Nasal cavity respiratory epithelium epithelial cell of viscerocranial mucosa (primary cell): ENCODE results near the gene TMEM106A. TPM values are rescaled to one million over a fixed set of nuclear protein-coding genes. Genes with fewer than 3 reads are reported as not detected.

Source experiments
- total RNA-seq: library from RNA; depleted of rRNA; stranded (reverse); fragments of >200 nt; gene quantifications from 2 replicates; pipeline ENCODE4 v1.2.3, GENCODE V29; 2014

TMEM106A gene, protein sequence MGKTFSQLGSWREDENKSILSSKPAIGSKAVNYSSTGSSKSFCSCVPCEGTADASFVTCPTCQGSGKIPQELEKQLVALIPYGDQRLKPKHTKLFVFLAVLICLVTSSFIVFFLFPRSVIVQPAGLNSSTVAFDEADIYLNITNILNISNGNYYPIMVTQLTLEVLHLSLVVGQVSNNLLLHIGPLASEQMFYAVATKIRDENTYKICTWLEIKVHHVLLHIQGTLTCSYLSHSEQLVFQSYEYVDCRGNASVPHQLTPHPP
- total RNA-seq = 0.34 and 0.50 TPM in 2 replicates

DNA sequence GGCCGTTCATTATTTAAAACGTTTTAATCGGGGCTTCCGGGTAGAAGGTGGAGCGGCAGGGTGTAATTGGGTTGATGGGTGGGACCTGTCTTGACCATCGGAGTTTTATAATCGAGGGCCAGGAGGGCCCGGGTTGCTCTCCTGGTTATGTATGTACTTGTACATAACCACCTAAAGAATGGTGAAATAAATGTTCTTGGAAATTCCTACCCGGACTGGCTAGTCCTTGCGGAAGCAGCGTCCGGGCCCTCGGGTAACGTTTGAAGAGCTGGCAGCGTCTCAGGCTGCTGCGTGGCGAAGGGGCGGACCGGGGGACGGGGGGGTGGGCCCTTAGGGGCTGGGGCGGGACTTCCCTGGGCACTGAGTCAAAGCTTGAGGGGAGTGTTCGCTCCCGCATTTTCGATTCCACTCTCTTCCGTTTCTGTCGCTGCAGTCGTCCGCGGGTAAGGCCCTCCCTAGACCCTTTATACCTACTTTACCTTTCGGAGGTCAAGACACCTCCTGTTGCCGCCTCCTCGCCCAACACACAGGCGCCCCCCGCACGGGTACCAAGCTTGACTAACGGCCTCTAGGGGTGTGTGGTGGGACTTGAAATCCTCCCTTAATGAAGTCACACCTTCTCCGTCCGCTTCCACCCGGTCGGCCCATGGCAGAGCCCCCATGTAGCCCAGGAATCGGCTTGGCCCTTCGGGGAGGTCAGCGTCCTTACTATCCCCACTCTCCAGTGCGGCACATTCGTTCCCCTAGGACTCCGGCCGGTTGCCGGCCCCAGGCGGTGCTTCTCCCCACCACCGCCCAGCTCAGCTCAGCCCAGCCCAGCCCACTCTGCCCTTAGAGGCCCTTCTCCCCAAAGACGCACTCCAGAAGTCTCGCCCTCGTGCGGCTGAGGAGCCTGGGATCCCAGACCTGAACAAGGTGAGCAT lies at the start of gene TMEM106A:
Gene TMEM106A (plus strand): TSS at position 396 of the 923 bp plus-strand sequence. CDS start 1,167 bp downstream, outside the sequence.

DNA sequence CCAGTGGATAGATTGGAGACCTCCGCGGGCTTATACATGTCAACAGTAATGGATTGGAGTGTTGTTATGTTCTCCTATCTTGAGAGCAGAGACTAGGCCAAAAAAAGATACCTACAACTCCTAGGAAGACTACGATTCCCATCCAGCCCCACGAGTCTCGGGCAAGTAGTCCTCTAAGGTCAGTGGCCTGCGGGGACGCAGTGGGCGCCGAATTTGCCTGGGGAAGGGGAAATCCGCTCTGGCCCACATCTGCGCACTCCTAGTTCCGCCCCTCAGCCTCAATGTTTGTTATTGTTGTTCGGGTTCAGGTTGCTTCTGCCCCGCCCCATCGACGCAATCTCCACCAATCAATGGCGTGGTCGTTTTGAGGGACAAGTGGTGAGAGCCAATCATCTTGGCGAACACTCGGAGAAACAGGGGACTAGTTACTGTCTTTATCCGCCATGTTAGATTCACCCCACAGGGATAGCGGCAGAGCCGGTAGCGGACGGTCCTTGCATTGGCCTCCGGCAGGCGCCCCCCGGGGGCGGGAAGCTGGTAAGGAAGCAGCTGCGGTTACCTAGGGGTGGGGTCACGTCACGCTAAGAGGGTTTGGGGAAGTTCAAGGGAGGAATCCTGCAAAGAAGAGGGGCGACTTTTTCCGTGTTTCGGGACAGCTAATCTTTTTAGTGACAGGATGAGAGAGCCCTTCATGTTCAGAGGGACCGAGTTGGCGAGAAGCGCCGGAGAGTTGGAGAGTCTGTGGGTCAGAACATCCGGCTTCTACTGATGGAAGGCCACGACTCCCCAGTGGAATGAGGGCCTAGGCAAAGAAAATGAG lies 40.7 kb upstream of the TMEM106A start, which contains the start of gene NBR1:
Gene NBR1 (plus strand): TSS at position 449 of the 820 bp plus-strand sequence. CDS start 4,586 bp downstream, outside the sequence.

DNA sequence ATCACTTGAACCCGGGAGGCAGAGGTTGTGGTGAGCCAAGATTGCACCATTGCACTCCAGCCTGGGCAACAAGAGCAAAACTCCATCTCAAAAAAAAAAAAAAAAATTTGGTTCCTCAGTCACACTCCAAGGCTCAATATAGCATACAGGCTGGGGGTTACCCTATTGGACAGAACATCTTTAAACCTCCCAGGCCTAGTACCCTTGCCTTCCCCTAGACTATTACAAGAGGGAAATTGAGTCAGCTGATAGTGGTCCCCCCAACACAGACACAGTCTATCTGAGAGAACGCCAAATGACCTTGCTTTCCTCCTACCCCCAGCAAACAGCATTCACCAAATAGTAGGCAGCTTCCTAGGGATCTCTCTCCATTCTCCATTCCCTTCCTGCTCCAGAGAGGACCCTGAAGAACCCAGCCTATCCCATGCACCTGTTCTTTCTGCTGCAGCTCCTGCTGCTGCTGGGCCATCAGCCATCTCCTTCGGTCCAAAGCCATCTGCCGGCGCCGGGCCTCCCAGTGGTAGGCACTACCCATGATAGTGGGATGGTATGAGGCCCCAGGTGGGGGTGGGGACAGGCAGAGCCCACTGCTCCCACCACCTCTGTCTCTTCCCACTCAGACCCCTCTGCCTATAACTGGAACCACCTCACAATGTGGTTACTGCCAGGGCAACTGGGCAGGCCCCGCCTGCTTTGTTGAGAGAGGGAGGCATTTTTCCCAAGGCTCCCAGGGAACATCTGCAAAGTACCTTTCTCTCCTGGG lies 16.5 kb downstream of the TMEM106A start, which contains the start of gene CCDC200:
Gene CCDC200 (minus strand): TSS at position 604 of the 763 bp plus-strand sequence. CDS start 69 bp downstream, at position 535.

DNA sequence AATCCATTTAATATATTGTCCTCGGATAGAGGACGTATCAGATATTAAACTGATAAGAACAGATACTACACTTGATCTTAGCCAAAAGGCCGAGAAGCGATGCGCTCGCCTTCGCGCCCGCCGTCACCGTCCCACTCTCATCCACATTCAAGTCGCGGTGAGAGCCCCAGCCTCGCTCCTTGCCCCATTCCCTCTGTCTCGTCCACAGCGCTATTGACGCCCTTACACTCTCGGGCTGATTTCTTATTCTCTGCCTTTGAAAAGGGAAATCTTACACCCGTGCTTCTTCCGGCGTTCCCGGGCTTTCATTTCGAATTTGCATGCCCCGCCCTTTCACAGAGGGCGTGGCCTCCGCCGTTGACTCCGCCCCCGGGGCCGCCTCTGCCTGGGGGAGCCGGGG lies 22.2 kb downstream of the TMEM106A start, which contains the start of gene RNU2-1:
Gene RNU2-1 (minus strand): TSS at position 101 of the 400 bp plus-strand sequence.

Other genes with a start within 250 kb of the TMEM106A start
- 17.4 and 19.9 TPM in 2 replicates for gene AARSD1, start 247.4 kb upstream of the TMEM106A start, total RNA-seq
- under 0.01 TPM in 1 of 2 replicates, not detected in the other for gene PTGES3L, start 231.8 kb upstream of the TMEM106A start, total RNA-seq
- gene RUNDC1, start 231.3 kb upstream of the TMEM106A start, total RNA-seq = 11.6 and 15.3 TPM in 2 replicates
- gene RPL27, start 213.5 kb upstream of the TMEM106A start, total RNA-seq = 811 and 1,441 TPM in 2 replicates
- 1.4 and 3.4 TPM in 2 replicates for gene IFI35, start 205.1 kb upstream of the TMEM106A start, total RNA-seq
- gene VAT1, start 189.5 kb upstream of the TMEM106A start, total RNA-seq = 82.0 and 132 TPM in 2 replicates
- under 0.01 and 0.07 TPM in 2 replicates for gene RND2, start 186.6 kb upstream of the TMEM106A start, total RNA-seq
- gene BRCA1, start 86.5 kb upstream of the TMEM106A start, total RNA-seq = 3.2 and 5.1 TPM in 2 replicates
- gene NBR1, start 40.7 kb upstream of the TMEM106A start, total RNA-seq = 104 and 107 TPM in 2 replicates
- gene CCDC200, start 16.7 kb downstream of the TMEM106A start, total RNA-seq = not detected in 2 replicates
- not detected in 2 replicates for gene RNU2-1, start 22.1 kb downstream of the TMEM106A start, total RNA-seq
- gene ARL4D, start 187.1 kb downstream of the TMEM106A start, total RNA-seq = 98.1 and 112 TPM in 2 replicates